HCT116 (cell line): Measurements from ENCODE around the gene GLO1. TPM values are rescaled to one million over a fixed set of nuclear protein-coding genes. Genes with fewer than 3 reads are reported as not detected.

ENCODE experiments used
- ATAC-seq: fragments of 200-7000 bp; cut with Tn5 transposase; 2 replicates; pipeline ENCODE4 v1.9.1; 2020; ENCODE audit warnings: mild to moderate bottlenecking, moderate library complexity
- BruUV-seq: library from RNA; stranded (reverse); fragments of 400-500 nt; replicated peaks from 2 replicates; lab custom pipeline; 2021; lab: Mats Ljungman, UMichigan
- CTCF ChIA-PET: fragments of 300-600 bp; sonication (Branson Sonifier 250); formaldehyde crosslinking; loops from one replicate; lab custom pipeline; 2021; ENCODE audit warnings: antibody characterized with exemption; lab: Charles Lee
- POLR2A ChIA-PET: fragments of 300-600, 350-600 bp; sonication (Branson Sonifier 250); formaldehyde crosslinking; loops from one replicate; lab custom pipeline; 2021; ENCODE audit warnings: antibody characterized with exemption; lab: Charles Lee
- RAD21 ChIA-PET, 2 experiments: fragments of 300-600 bp; sonication (Branson Sonifier 250); formaldehyde crosslinking; loops; one replicate each; lab custom pipeline; 2023; ENCODE audit warnings: low total read pairs in 2 of 2; ENCODE audit not compliant: uncharacterized antibody in 2 of 2, unreplicated experiment in 2 of 2, low non-redundant PET in 1 of 2; lab: Charles Lee
- DNase-seq: peaks from one replicate; pipeline ENCODE4 v3.0.0-alpha.2; 2010; ENCODE audit warnings: low read depth, low spot score
- H2AFZ ChIP-seq: fragments of 200-600 bp; shearing (Covaris generic), sonication (generic); 2 replicates; pipeline ENCODE4 v1.6.1; 2017; ENCODE audit warnings: low read depth, mixed run types, mixed read lengths, antibody characterized with exemption, low read length; ENCODE audit not compliant: poor library complexity, severe bottlenecking
- H3K27ac ChIP-seq: 2 replicates; pipeline ENCODE4 v1.5.1; 2012; ENCODE audit warnings: low read depth, low read length
- H3K27me3 ChIP-seq: fragments of 200-600 bp; sonication (generic); 2 replicates; pipeline ENCODE4 v1.6.1; 2016; ENCODE audit warnings: mixed run types, low read length, mixed read lengths; ENCODE audit not compliant: insufficient read depth
- H3K36me3 ChIP-seq, 2 experiments: fragments of 200-500 bp in 1 of 2; fragments of 200-600 bp in 1 of 2; sonication (Bioruptor generic) in 1 of 2; sonication (generic) in 1 of 2; 2 replicates each; pipeline versions ENCODE4 v1.5.1 to v1.6.1; 2014 to 2016; ENCODE audit warnings: low read length in 2 of 2, inconsistent platforms in 1 of 2, mixed read lengths in 1 of 2, mixed run types in 1 of 2; ENCODE audit not compliant: insufficient read depth in 2 of 2, control insufficient read depth in 1 of 2
- H3K4me1 ChIP-seq, 2 experiments: fragments of 200-600 bp in 1 of 2; sonication (generic) in 1 of 2; 2 replicates each; pipeline versions ENCODE4 v1.5.1 to v1.6.1; 2012 to 2017; ENCODE audit warnings: low read length in 2 of 2, inconsistent platforms in 1 of 2, mild to moderate bottlenecking in 1 of 2, mixed read lengths in 1 of 2, mixed run types in 1 of 2, moderate library complexity in 1 of 2; ENCODE audit not compliant: insufficient read depth in 2 of 2, control insufficient read depth in 1 of 2
- H3K4me2 ChIP-seq: fragments of 200-600 bp; sonication (generic); 2 replicates; pipeline ENCODE4 v1.6.1; 2017; ENCODE audit warnings: mixed run types, low read length, mixed read lengths
- H3K4me3 ChIP-seq, 2 experiments: fragments of 200-600 bp in 1 of 2; sonication (generic) in 1 of 2; replicated peaks in 1 of 2; 2 replicates each; pipeline ENCODE4 v1.5.1; 2011 to 2016; ENCODE audit warnings: low read length in 2 of 2, control low read depth in 1 of 2, low read depth in 1 of 2, mild to moderate bottlenecking in 1 of 2, mixed read lengths in 1 of 2, mixed run types in 1 of 2
- H3K79me2 ChIP-seq: fragments of 200-600 bp; sonication (generic); 2 replicates; pipeline ENCODE4 v1.6.1; 2017; ENCODE audit warnings: mild to moderate bottlenecking, mixed run types, low read length, moderate library complexity, mixed read lengths; ENCODE audit not compliant: insufficient read depth
- H3K9ac ChIP-seq: fragments of 200-600 bp; sonication (generic); 2 replicates; pipeline ENCODE4 v1.6.1; 2016; ENCODE audit warnings: low read length, mixed read lengths
- H3K9me2 ChIP-seq: fragments of 200-600 bp; sonication (generic), shearing (Covaris generic); 2 replicates; pipeline ENCODE4 v1.6.1; 2017; ENCODE audit warnings: mixed run types, mild to moderate bottlenecking, moderate library complexity; ENCODE audit not compliant: insufficient read depth
- H3K9me3 ChIP-seq, 2 experiments: fragments of 200-500 bp in 1 of 2; fragments of 200-600 bp in 1 of 2; sonication (Bioruptor generic) in 1 of 2; sonication (generic) in 1 of 2; 2 replicates each; pipeline ENCODE4 v1.6.1; 2014 to 2017; ENCODE audit warnings: low read length in 2 of 2, mixed read lengths in 2 of 2, inconsistent platforms in 1 of 2, low read depth in 1 of 2, mild to moderate bottlenecking in 1 of 2, mixed run types in 1 of 2, moderate library complexity in 1 of 2; ENCODE audit not compliant: control insufficient read depth in 1 of 2, insufficient read depth in 1 of 2
- H4K20me1 ChIP-seq: fragments of 200-600 bp; sonication (generic), shearing (Covaris generic); 2 replicates; pipeline ENCODE4 v1.6.1; 2017; ENCODE audit warnings: mixed run types, mild to moderate bottlenecking, moderate library complexity; ENCODE audit not compliant: insufficient read depth
- EGR1 ChIP-seq: IDR thresholded peaks from 2 replicates; pipeline ENCODE4 v1.6.1; 2012; ENCODE audit warnings: low read depth
- ELF1 ChIP-seq: IDR thresholded peaks from 2 replicates; pipeline ENCODE4 v1.6.1; 2012; ENCODE audit warnings: low read depth, borderline replicate concordance
- JUND ChIP-seq: IDR thresholded peaks from 2 replicates; pipeline ENCODE4 v1.6.1; 2012
- POLR2A ChIP-seq: IDR thresholded peaks from 2 replicates; pipeline ENCODE4 v1.7.0; 2011; ENCODE audit warnings: borderline replicate concordance; ENCODE audit not compliant: insufficient read depth, insufficient read length; ENCODE audit errors: extremely low read depth
- POLR2AphosphoS5 ChIP-seq: IDR thresholded peaks from 2 replicates; pipeline ENCODE4 v1.6.1; 2011; ENCODE audit warnings: mild to moderate bottlenecking, low read depth, low read length, moderate library complexity
- RAD21 ChIP-seq: IDR thresholded peaks from 2 replicates; pipeline ENCODE4 v1.6.1; 2012; ENCODE audit warnings: low read depth, mild to moderate bottlenecking
- SP1 ChIP-seq: IDR thresholded peaks from 2 replicates; pipeline ENCODE4 v1.6.1; 2012; ENCODE audit warnings: low read depth
- SRF ChIP-seq: IDR thresholded peaks from 2 replicates; pipeline ENCODE4 v1.6.1; 2012; ENCODE audit warnings: low read depth
- ZFX ChIP-seq: fragments of 450-650 bp; IDR thresholded peaks from 2 replicates; pipeline ENCODE4 v1.6.1; 2017
- intact Hi-C: fragments of 100-400 bp; cut with micrococcal nuclease; formaldehyde crosslinking; loops from 2 replicates; pipeline ENCODE4 v1.10.0; 2022
- total RNA-seq: library from RNA; stranded (reverse); gene quantifications from one replicate; pipeline ENCODE4 v1.2.1, GENCODE V29; 2021; ENCODE audit not compliant: unreplicated experiment
- TF ChIP-seq, protein P1 (sequence below): IDR thresholded peaks from 2 replicates; pipeline ENCODE4 v1.6.1; 2012
- TF ChIP-seq, protein P2 (sequence below): IDR thresholded peaks from 2 replicates; pipeline ENCODE4 v1.6.1; 2012; ENCODE audit warnings: low read depth

GLO1 gene
- total RNA-seq, 1 experiment from 2014 or later, result 191 TPM

DNA sequence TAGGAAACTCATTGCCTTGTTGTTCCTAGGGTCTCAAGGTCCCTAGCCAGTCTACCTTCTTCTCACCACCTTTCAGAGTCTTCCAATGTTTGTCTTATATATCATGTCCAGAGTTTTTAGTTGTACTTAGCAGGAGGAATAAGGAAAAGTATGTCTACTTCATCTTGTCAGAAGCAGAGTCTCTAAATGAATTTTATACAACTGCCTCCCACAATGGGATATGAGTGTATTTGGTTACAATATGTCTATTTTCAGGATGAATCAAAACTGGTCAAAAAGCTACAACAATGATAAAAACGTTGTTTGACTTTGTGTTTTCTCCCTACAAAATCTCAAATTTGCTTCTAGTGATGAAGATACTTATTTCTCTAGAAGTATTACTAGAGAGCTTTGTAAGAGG is 7.0 kb downstream of the GLO1 start:
- no peak for TF ChIP-seq SRF
- TF ChIP-seq JUND, result no peak
- TF ChIP-seq RAD21, result no peak
- DNase-seq (no peak), ATAC-seq (no peak)
- H3K27ac ChIP-seq, result no peak overlapping the region
- H3K36me3 ChIP-seq, result peaks cover 0 to 10% of the 10 kb centered on the region in 2 experiments; a peak in 2 of 4 replicates
- H3K9me3 ChIP-seq, result no peaks in the 10 kb centered on the region
- H3K4me3 ChIP-seq, result no peak overlapping the region
- no peak overlapping the region for H2AFZ ChIP-seq
- peaks cover 95% of the 10 kb centered on the region for H3K79me2 ChIP-seq
- RAD21 ChIA-PET, result no interaction called here
- no peak overlapping the region for H3K4me2 ChIP-seq
- CTCF ChIA-PET, result no interaction called here
- no peaks in the 10 kb centered on the region for H3K4me1 ChIP-seq
- peaks cover 24% of the 10 kb centered on the region; the same call in 1 of the 2 replicates for H4K20me1 ChIP-seq
- BruUV-seq, result no TSS peak
- no peaks in the 10 kb centered on the region for H3K27me3 ChIP-seq
- intact Hi-C loops, result no loop called here
- POLR2A ChIA-PET, result no interaction called here
- H3K9me2 ChIP-seq, result no peaks in the 10 kb centered on the region
- no peak overlapping the region for H3K9ac ChIP-seq

DNA sequence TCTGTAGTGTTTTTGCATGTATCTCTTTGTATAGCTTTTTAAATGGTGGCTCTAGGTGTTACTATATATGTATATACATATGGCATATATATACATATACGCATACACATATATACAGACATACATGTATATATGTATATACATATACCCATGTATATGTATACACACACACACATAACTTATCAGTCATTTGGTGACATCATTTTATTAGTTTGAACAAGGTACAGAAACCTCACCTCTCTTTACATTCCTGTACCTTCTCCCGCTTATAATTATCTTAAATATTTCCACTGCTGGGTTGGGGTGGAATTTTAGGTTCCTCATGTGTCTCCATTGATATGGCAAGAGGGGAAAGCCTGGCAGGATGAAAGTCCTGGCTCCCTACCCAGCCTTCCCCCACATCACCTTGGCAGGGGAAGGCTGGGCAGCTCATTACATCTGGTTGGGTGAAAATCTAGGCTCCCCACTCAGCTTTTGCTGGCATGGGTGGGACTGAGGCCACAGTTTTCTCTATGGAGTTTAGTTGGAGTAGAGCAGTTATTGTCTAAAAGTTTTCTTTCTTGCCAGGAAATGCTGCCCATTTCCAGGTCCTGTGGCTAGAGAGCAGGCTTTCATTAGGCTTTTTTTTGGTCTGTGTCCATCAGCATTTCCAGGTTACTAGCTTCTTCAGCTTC is 7.6 kb downstream of the GLO1 start:
- ATAC-seq (no peak), DNase-seq (no peak)
- intact Hi-C loops, result no loop called here
- H3K4me2 ChIP-seq, result no peak overlapping the region
- no peaks in the 10 kb centered on the region for H3K9me3 ChIP-seq
- H3K79me2 ChIP-seq, result peaks cover 95% of the 10 kb centered on the region
- peaks cover 26% of the 10 kb centered on the region; the same call in 1 of the 2 replicates for H4K20me1 ChIP-seq
- no peak overlapping the region for H3K9ac ChIP-seq
- H3K27me3 ChIP-seq, result no peaks in the 10 kb centered on the region
- ChIA-PET RAD21 (interaction anchor here in 1 of 2 experiments (0.6 kb wide), 1 partner anchor 44 kb away, joined by 3 read pairs; no protein-coding TSS in a partner anchor), POLR2A (no interaction called here), CTCF (no interaction called here)
- no peaks in the 10 kb centered on the region for H3K4me1 ChIP-seq
- no peak overlapping the region for H2AFZ ChIP-seq
- peaks cover 0 to 5% of the 10 kb centered on the region in 2 experiments; a peak in 2 of 4 replicates for H3K36me3 ChIP-seq
- no peak overlapping the region for H3K27ac ChIP-seq
- H3K4me3 ChIP-seq, result no peak overlapping the region
- no TSS peak for BruUV-seq
- no peaks in the 10 kb centered on the region for H3K9me2 ChIP-seq
- TF ChIP-seq, protein P1, sequence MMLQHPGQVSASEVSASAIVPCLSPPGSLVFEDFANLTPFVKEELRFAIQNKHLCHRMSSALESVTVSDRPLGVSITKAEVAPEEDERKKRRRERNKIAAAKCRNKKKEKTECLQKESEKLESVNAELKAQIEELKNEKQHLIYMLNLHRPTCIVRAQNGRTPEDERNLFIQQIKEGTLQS, result no peak
- no peak for TF ChIP-seq JUND
- TF ChIP-seq ZFX, result no peak
- TF ChIP-seq, protein P2, sequence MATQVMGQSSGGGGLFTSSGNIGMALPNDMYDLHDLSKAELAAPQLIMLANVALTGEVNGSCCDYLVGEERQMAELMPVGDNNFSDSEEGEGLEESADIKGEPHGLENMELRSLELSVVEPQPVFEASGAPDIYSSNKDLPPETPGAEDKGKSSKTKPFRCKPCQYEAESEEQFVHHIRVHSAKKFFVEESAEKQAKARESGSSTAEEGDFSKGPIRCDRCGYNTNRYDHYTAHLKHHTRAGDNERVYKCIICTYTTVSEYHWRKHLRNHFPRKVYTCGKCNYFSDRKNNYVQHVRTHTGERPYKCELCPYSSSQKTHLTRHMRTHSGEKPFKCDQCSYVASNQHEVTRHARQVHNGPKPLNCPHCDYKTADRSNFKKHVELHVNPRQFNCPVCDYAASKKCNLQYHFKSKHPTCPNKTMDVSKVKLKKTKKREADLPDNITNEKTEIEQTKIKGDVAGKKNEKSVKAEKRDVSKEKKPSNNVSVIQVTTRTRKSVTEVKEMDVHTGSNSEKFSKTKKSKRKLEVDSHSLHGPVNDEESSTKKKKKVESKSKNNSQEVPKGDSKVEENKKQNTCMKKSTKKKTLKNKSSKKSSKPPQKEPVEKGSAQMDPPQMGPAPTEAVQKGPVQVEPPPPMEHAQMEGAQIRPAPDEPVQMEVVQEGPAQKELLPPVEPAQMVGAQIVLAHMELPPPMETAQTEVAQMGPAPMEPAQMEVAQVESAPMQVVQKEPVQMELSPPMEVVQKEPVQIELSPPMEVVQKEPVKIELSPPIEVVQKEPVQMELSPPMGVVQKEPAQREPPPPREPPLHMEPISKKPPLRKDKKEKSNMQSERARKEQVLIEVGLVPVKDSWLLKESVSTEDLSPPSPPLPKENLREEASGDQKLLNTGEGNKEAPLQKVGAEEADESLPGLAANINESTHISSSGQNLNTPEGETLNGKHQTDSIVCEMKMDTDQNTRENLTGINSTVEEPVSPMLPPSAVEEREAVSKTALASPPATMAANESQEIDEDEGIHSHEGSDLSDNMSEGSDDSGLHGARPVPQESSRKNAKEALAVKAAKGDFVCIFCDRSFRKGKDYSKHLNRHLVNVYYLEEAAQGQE, result no peak
- TF ChIP-seq EGR1, result no peak
- TF ChIP-seq SP1, result no peak
- TF ChIP-seq RAD21, result no peak
- TF ChIP-seq POLR2AphosphoS5, result no peak
- TF ChIP-seq ELF1, result no peak
- TF ChIP-seq POLR2A, result no peak
